Stomach (tissue), 9 donors: ENCODE measurements around the gene GRIN2C. TPM values are rescaled to one million over a fixed set of nuclear protein-coding genes. Genes with fewer than 3 reads are reported as not detected.

Experiments used
- DNase-seq, 2 donors: peaks; one replicate each; pipeline versions ENCODE4 v3.0.0 to v3.0.0-alpha.2; 2013 to 2019
- H3K27ac ChIP-seq, 5 donors: fragments of 200-600 bp in 4 of 5; sonication (generic) in 4 of 5; one replicate each; pipeline ENCODE4 v1.5.1; 2013 to 2019; ENCODE audit warnings: mild to moderate bottlenecking in 1 of 5, moderate library complexity in 1 of 5
- H3K27me3 ChIP-seq, 3 donors: fragments of 200-600 bp; sonication (generic); one replicate each; pipeline ENCODE4 v1.5.1; 2017 to 2019; ENCODE audit warnings: mixed run types in 1 of 3
- H3K36me3 ChIP-seq, 4 donors: fragments of 200-600 bp; sonication (generic); 1 replicate in 3 of 4; 2 replicates in 1 of 4; pipeline ENCODE4 v1.5.1; 2016 to 2019
- H3K4me1 ChIP-seq, 4 donors: fragments of 200-600 bp; sonication (generic); one replicate each; pipeline ENCODE4 v1.5.1; 2016 to 2019
- H3K4me3 ChIP-seq, 4 donors: fragments of 200-600 bp; sonication (generic) in 3 of 4; one replicate each; pipeline ENCODE4 v1.5.1; 2016 to 2019; ENCODE audit warnings: mild to moderate bottlenecking in 1 of 4
- H3K9me3 ChIP-seq, 4 donors: fragments of 200-600 bp; sonication (generic); one replicate each; pipeline ENCODE4 v1.5.1; 2016 to 2019
- CTCF ChIP-seq, 7 experiments: fragments of 450-650 bp in 4 of 7; fragments of 200-600 bp in 3 of 7; sonication (generic) in 3 of 7; IDR thresholded peaks; one replicate each; pipeline ENCODE4 v1.5.1; 2016 to 2019; ENCODE audit warnings: antibody characterized with exemption in 7 of 7, control low read depth in 2 of 7, mild to moderate bottlenecking in 1 of 7
- EP300 ChIP-seq: sonication (generic); formaldehyde crosslinking; IDR thresholded peaks from one replicate; pipeline ENCODE4 v1.6.1; 2017; ENCODE audit warnings: antibody characterized with exemption
- POLR2A ChIP-seq, 4 donors: fragments of 450-650 bp; IDR thresholded peaks; one replicate each; pipeline ENCODE4 v1.6.1; 2016; ENCODE audit warnings: antibody characterized with exemption in 4 of 4, control low read depth in 2 of 4, mild to moderate bottlenecking in 1 of 4, moderate library complexity in 1 of 4
- POLR2AphosphoS5 ChIP-seq, 3 donors: sonication (generic); formaldehyde crosslinking; IDR thresholded peaks; one replicate each; pipeline ENCODE4 v1.6.1; 2016; ENCODE audit warnings: antibody characterized with exemption in 3 of 3
- WGBS, 5 donors: extraction: QIAGEN DNeasy Blood & Tissue Kit in 3 of 5; methylation state at CpG; one replicate each; pipeline versions ENCODE4 v1.1.5 to v1.1.7; 2013 to 2018; 5-methylcytosine and 5-hydroxymethylcytosine counted together
- intact Hi-C: fragments of 100-400 bp; cut with DNase I; formaldehyde crosslinking; loops from one replicate; pipeline ENCODE4 v1.15.1; 2023; ENCODE audit warnings: low total_unique reads
- polyA plus RNA-seq, 3 donors: library from polyadenylated mRNA; stranded (reverse); fragments of 200-250 nt; gene quantifications; one replicate each; pipeline ENCODE4 v1.2.3, GENCODE V29; 2013
- total RNA-seq, 5 donors: library from RNA; depleted of rRNA; stranded (reverse); fragments of >200 nt; gene quantifications; one replicate each; pipeline versions ENCODE4 v1.1.0 to v1.2.3, GENCODE V29; 2014 to 2016
- donor health status: healthy with polysubstance abuse.
- donor health status: Bipolar disorder and iron deficiency.
- donor health status: healthy.

GRIN2C gene
- total and polyA plus RNA-seq, 8 donors, result 0.33 to 0.55 TPM; not detected in 6

GRCh38 chr17:74792586-74793105 is 67.0 kb downstream of the GRIN2C start:
- no peak for TF ChIP-seq POLR2A (IDR thresholded peaks at IDR 0.05)
- no peak for TF ChIP-seq EP300
- TF ChIP-seq CTCF (IDR thresholded peaks at IDR 0.05), result no peak
- TF ChIP-seq POLR2AphosphoS5 (IDR thresholded peaks at IDR 0.05), result no peak
- H3K36me3 ChIP-seq, result peaks cover 40 to 87% (median 81%) of the 10 kb centered on the region in 4 donors
- WGBS, 5 donors, result 89 to 96% (median 94%) methylated on average over 12 of the region's 12 CpGs

More at GRCh38 chr17:74792586-74793105, 67.0 kb downstream of the GRIN2C start:
- Histone ChIP-seq H3K27me3 (no peaks in the 10 kb centered on the region), H3K4me1 (peaks cover 0 to 13% (median 0%) of the 10 kb centered on the region in 4 donors), H3K4me3 (no peak overlapping the region), H3K27ac (no peak overlapping the region), H3K9me3 (no peaks in the 10 kb centered on the region)
- intact Hi-C loops, result loop anchor here (5.0 kb wide), 1 partner anchor 70 kb away; no protein-coding TSS in a partner anchor
- no peak for DNase-seq

Other genes starting within 250 kb of the GRIN2C start
- 1 to 10 TPM in 1 of 5 donors, under 1 TPM in 2, not detected in 2; 0.29 to 7.6 (median 0.73) TPM for gene CD300E, start 236.1 kb downstream of the GRIN2C start, total RNA-seq
- gene CD300E, start 236.1 kb downstream of the GRIN2C start, polyA plus RNA-seq, result under 1 TPM in 2 of 3 donors, not detected in 1; 0.15 to 0.37 TPM
- 1 to 10 TPM in 1 of 5 donors, not detected in 4; 3.9 TPM for gene CD300LF, start 147.0 kb downstream of the GRIN2C start, total RNA-seq
- under 1 TPM in 2 of 3 donors, not detected in 1; 0.75 to 0.95 TPM for gene CD300LF, start 147.0 kb downstream of the GRIN2C start, polyA plus RNA-seq
- gene RAB37, start 122.6 kb downstream of the GRIN2C start, total RNA-seq, result 1 to 10 TPM in 2 of 5 donors, not detected in 3; 2.0 to 8.7 TPM
- gene RAB37, start 122.6 kb downstream of the GRIN2C start, polyA plus RNA-seq, result 10 to 100 TPM in 1 of 3 donors, 1 to 10 TPM in 2; 2.0 to 42.9 (median 5.3) TPM
- 100 to 1,000 TPM in 2 of 5 donors, 10 to 100 TPM in 3; 14.9 to 152 (median 81.0) TPM for gene NHERF1, start 111.3 kb downstream of the GRIN2C start, total RNA-seq
- 10 to 100 TPM; 76.8 to 92.5 (median 83.7) TPM for gene NHERF1, start 111.3 kb downstream of the GRIN2C start, polyA plus RNA-seq
- gene NAT9, start 83.5 kb downstream of the GRIN2C start, total RNA-seq, result 10 to 100 TPM; 15.8 to 33.5 (median 24.0) TPM
- 10 to 100 TPM; 14.5 to 29.7 (median 19.7) TPM for gene NAT9, start 83.5 kb downstream of the GRIN2C start, polyA plus RNA-seq
- gene FDXR, start 13.1 kb upstream of the GRIN2C start, total RNA-seq, result 10 to 100 TPM in 3 of 5 donors, 1 to 10 TPM in 1, under 1 TPM in 1; 0.58 to 94.1 (median 15.4) TPM
- gene FDXR, start 13.1 kb upstream of the GRIN2C start, polyA plus RNA-seq, result 10 to 100 TPM in 2 of 3 donors, 1 to 10 TPM in 1; 8.6 to 21.1 (median 12.5) TPM
- 1 to 10 TPM in 1 of 5 donors, not detected in 4; 1.8 TPM for gene FADS6, start 33.7 kb upstream of the GRIN2C start, total RNA-seq
- gene FADS6, start 33.7 kb upstream of the GRIN2C start, polyA plus RNA-seq, result under 1 TPM in 1 of 3 donors, not detected in 2; 0.50 TPM
- under 1 TPM in 1 of 5 donors, not detected in 4; 0.18 TPM for gene USH1G, start 63.4 kb upstream of the GRIN2C start, total RNA-seq
- 1 to 10 TPM in 1 of 3 donors, not detected in 2; 1.0 TPM for gene USH1G, start 63.4 kb upstream of the GRIN2C start, polyA plus RNA-seq
- 1 to 10 TPM in 1 of 5 donors, not detected in 4; 3.2 TPM for gene OTOP2, start 64.4 kb upstream of the GRIN2C start, total RNA-seq
- gene OTOP2, start 64.4 kb upstream of the GRIN2C start, polyA plus RNA-seq, result under 1 TPM in 1 of 3 donors, not detected in 2; 0.15 TPM
- gene OTOP3, start 76.0 kb upstream of the GRIN2C start, total RNA-seq, result under 1 TPM in 1 of 5 donors, not detected in 4; 0.18 TPM
- 1 to 10 TPM in 1 of 3 donors, not detected in 2; 2.6 TPM for gene OTOP3, start 76.0 kb upstream of the GRIN2C start, polyA plus RNA-seq
- 100 to 1,000 TPM in 2 of 5 donors, 10 to 100 TPM in 3; 36.5 to 304 (median 94.5) TPM for gene HID1, start 112.9 kb upstream of the GRIN2C start, total RNA-seq
- gene HID1, start 112.9 kb upstream of the GRIN2C start, polyA plus RNA-seq, result 10 to 100 TPM; 52.7 to 85.2 (median 69.5) TPM
- 10 to 100 TPM in 4 of 5 donors, 1 to 10 TPM in 1; 4.8 to 78.8 (median 11.7) TPM for gene CDR2L, start 127.7 kb upstream of the GRIN2C start, total RNA-seq
- gene CDR2L, start 127.7 kb upstream of the GRIN2C start, polyA plus RNA-seq, result 10 to 100 TPM in 1 of 3 donors, 1 to 10 TPM in 2; 4.4 to 18.9 (median 6.1) TPM
- gene MRPL58, start 152.8 kb upstream of the GRIN2C start, total RNA-seq, result 10 to 100 TPM in 4 of 5 donors, 1 to 10 TPM in 1; 6.7 to 69.0 (median 29.2) TPM
- gene MRPL58, start 152.8 kb upstream of the GRIN2C start, polyA plus RNA-seq, result 10 to 100 TPM; 42.1 to 57.1 (median 48.7) TPM
- 100 to 1,000 TPM in 4 of 5 donors, 10 to 100 TPM in 1; 77.0 to 307 (median 205) TPM for gene ATP5PD, start 187.1 kb upstream of the GRIN2C start, total RNA-seq
- gene ATP5PD, start 187.1 kb upstream of the GRIN2C start, polyA plus RNA-seq, result 100 to 1,000 TPM; 474 to 681 (median 546) TPM
- gene KCTD2, start 187.3 kb upstream of the GRIN2C start, total RNA-seq, result 10 to 100 TPM in 4 of 5 donors, 1 to 10 TPM in 1; 9.9 to 25.8 (median 12.5) TPM
- 10 to 100 TPM; 10.6 to 13.1 (median 11.2) TPM for gene KCTD2, start 187.3 kb upstream of the GRIN2C start, polyA plus RNA-seq
- gene SLC16A5, start 228.1 kb upstream of the GRIN2C start, total RNA-seq, result 100 to 1,000 TPM in 1 of 5 donors, 10 to 100 TPM in 4; 30.3 to 132 (median 57.1) TPM
- 1 to 10 TPM; 6.8 to 9.0 (median 7.9) TPM for gene SLC16A5, start 228.1 kb upstream of the GRIN2C start, polyA plus RNA-seq